A549 (cell line): ENCODE results near the gene SUB1. TPM values are rescaled to one million over a fixed set of nuclear protein-coding genes. Genes with fewer than 3 reads are reported as not detected.
"Not testable (repeated sequence)": the region's sequence is repeated elsewhere in the genome, so short reads cannot be mapped to it uniquely, and the experiment has no call there.

ENCODE experiments used
- ATAC-seq, 2 experiments: fragments of 200-7000 bp in 1 of 2; fragments of >200 bp in 1 of 2; cut with Nextera tagmentation in 1 of 2; cut with Tn5 transposase in 1 of 2; 3 replicates each; pipeline versions ENCODE4 v1.8.0 to v1.9.1; 2018 to 2020; ENCODE audit warnings: mild to moderate bottlenecking in 1 of 2, moderate library complexity in 1 of 2
- CTCF ChIA-PET: fragments of 300-600 bp; sonication (Branson Sonifier 250); formaldehyde crosslinking; extraction: SDS; loops from one replicate; lab custom pipeline; 2021; ENCODE audit warnings: antibody characterized with exemption, inconsistent platforms; lab: Yijun Ruan, JAX
- POLR2A ChIA-PET: fragments of 350-600 bp; formaldehyde crosslinking; extraction: SDS; loops from one replicate; lab custom pipeline; 2021; ENCODE audit warnings: antibody characterized with exemption, inconsistent platforms; lab: Yijun Ruan, JAX
- DNase-seq, 2 experiments: peaks; one replicate each; pipeline versions ENCODE4 v3.0.0 to v3.0.0-alpha.2; 2011 to 2016; ENCODE audit warnings: low read depth in 1 of 2, low spot score in 1 of 2
- FAIRE-seq: peaks from 2 replicates; lab custom pipeline; 2011; peaks lifted over from hg19 to GRCh38; lab: Jason Lieb, UNC
- H3K27ac ChIP-seq, 2 experiments: fragments of >200 bp; sonication (Bioruptor Twin); formaldehyde crosslinking; 3 replicates each; pipeline ENCODE4 v1.5.1; 2016 to 2017
- H3K4me1 ChIP-seq: fragments of >200 bp; sonication (Bioruptor Twin); formaldehyde crosslinking; 3 replicates; pipeline ENCODE4 v1.6.1; 2016
- H3K4me2 ChIP-seq: fragments of >200 bp; sonication (Bioruptor Twin); formaldehyde crosslinking; 3 replicates; pipeline ENCODE4 v1.6.1; 2016
- H3K4me3 ChIP-seq: fragments of >200 bp; sonication (Bioruptor Twin); formaldehyde crosslinking; 3 replicates; pipeline ENCODE4 v1.5.1; 2016
- H3K9me3 ChIP-seq: fragments of >200 bp; sonication (Bioruptor Twin); formaldehyde crosslinking; 3 replicates; pipeline ENCODE4 v1.6.1; 2016
- CBX8 ChIP-seq: fragments of 200-600 bp; sonication (generic); IDR thresholded peaks from 2 replicates; pipeline ENCODE4 v1.6.1; 2016
- CEBPB ChIP-seq, 2 experiments: fragments of >200 bp in 1 of 2; sonication (Bioruptor Twin) in 1 of 2; formaldehyde crosslinking in 1 of 2; IDR thresholded peaks; 2 replicates each; pipeline ENCODE4 v1.6.1; 2012 to 2016
- CHD2 ChIP-seq: fragments of 150-350 bp; IDR thresholded peaks from 2 replicates; pipeline ENCODE4 v1.6.1; 2014; ENCODE audit warnings: low read length; ENCODE audit not compliant: partially characterized antibody
- EHMT2 ChIP-seq: fragments of 200-600 bp; sonication (generic); IDR thresholded peaks from 2 replicates; pipeline ENCODE4 v1.6.1; 2016; ENCODE audit warnings: antibody characterized with exemption, low read depth, mild to moderate bottlenecking, moderate library complexity
- EP300 ChIP-seq, 2 experiments: fragments of >200 bp; sonication (Bioruptor Twin); formaldehyde crosslinking; IDR thresholded peaks; 2 replicates in 1 of 2; 3 replicates in 1 of 2; pipeline ENCODE4 v1.6.1; 2016 to 2017
- FOXS1 ChIP-seq: fragments of 250-450 bp; sonication (Bioruptor Pico); IDR thresholded peaks from 2 replicates; pipeline ENCODE4 v1.5.0; 2020; ENCODE audit warnings: mild to moderate bottlenecking, moderate library complexity
- GATA3 ChIP-seq: IDR thresholded peaks from 2 replicates; pipeline ENCODE4 v1.6.1; 2012; ENCODE audit warnings: borderline replicate concordance
- HDAC2 ChIP-seq: fragments of 200-600 bp; sonication (generic); IDR thresholded peaks from 2 replicates; pipeline ENCODE4 v1.6.1; 2016
- HEYL ChIP-seq: fragments of 250-450 bp; sonication (Bioruptor Pico); IDR thresholded peaks from 2 replicates; pipeline ENCODE4 v1.8.0; 2021; ENCODE audit warnings: mild to moderate bottlenecking, moderate library complexity
- HOXA7 ChIP-seq: fragments of 250-450 bp; sonication (Bioruptor Pico); IDR thresholded peaks from 2 replicates; pipeline ENCODE4 v1.5.0; 2020; ENCODE audit warnings: mild to moderate bottlenecking, moderate library complexity
- HOXB5 ChIP-seq: fragments of 250-450 bp; sonication (Bioruptor Pico); IDR thresholded peaks from 2 replicates; pipeline ENCODE4 v1.5.0; 2020; ENCODE audit warnings: mild to moderate bottlenecking, moderate library complexity
- JUN ChIP-seq, 2 experiments: fragments of >200 bp; sonication (Bioruptor Twin); formaldehyde crosslinking; IDR thresholded peaks; 2 replicates in 1 of 2; 3 replicates in 1 of 2; pipeline ENCODE4 v1.6.1; 2016 to 2017
- MAX ChIP-seq: IDR thresholded peaks from 2 replicates; pipeline ENCODE4 v1.6.1; 2012
- NFE2L2 ChIP-seq: fragments of 150-350 bp; conservative IDR thresholded peaks from 2 replicates; pipeline ENCODE4 v1.6.1; 2014; ENCODE audit warnings: low read length
- PHF8 ChIP-seq: fragments of 200-600 bp; sonication (generic); IDR thresholded peaks from 2 replicates; pipeline ENCODE4 v1.6.1; 2016; ENCODE audit warnings: low read depth, mild to moderate bottlenecking, antibody characterized with exemption, moderate library complexity, borderline replicate concordance
- POLR2AphosphoS2 ChIP-seq: conservative IDR thresholded peaks from 2 replicates; pipeline ENCODE4 v1.6.1; 2012; ENCODE audit warnings: low read length, improper control_type of control experiment, inconsistent platforms
- RCOR1 ChIP-seq: fragments of 150-350 bp; IDR thresholded peaks from 2 replicates; pipeline ENCODE4 v1.6.1; 2014; ENCODE audit warnings: antibody characterized with exemption, low read length, low read depth
- RFX5 ChIP-seq: fragments of 450-650 bp; IDR thresholded peaks from 2 replicates; pipeline ENCODE4 v1.7.1; 2014; ENCODE audit warnings: antibody characterized with exemption, mild to moderate bottlenecking, moderate library complexity
- SREBF2 ChIP-seq: fragments of 450-650 bp; IDR thresholded peaks from 2 replicates; pipeline ENCODE4 v1.6.1; 2014; ENCODE audit warnings: mild to moderate bottlenecking, moderate library complexity
- ZNF302 ChIP-seq: fragments of 250-450 bp; sonication (Bioruptor Pico); IDR thresholded peaks from 2 replicates; pipeline ENCODE4 v1.9.0; 2021; ENCODE audit warnings: inconsistent platforms, mild to moderate bottlenecking, moderate library complexity
- ZSCAN20 ChIP-seq: fragments of 250-450 bp; sonication (Bioruptor Pico); IDR thresholded peaks from 2 replicates; pipeline ENCODE4 v1.8.0; 2022; ENCODE audit warnings: mild to moderate bottlenecking, moderate library complexity
- WGBS: methylation state at CpG from one replicate; pipeline ENCODE4 v1.1.6; 2017; ENCODE audit errors: missing lambda C conversion rate; 5-methylcytosine and 5-hydroxymethylcytosine counted together
- polyA plus RNA-seq, 4 experiments: library from polyadenylated mRNA; depleted of rRNA in 3 of 4; stranded (reverse); fragments of >200 nt; fragmentation: RNase III in 1 of 4; extraction: RNeasy Plus Mini Kit Qiagen cat#74134 plus additional on column Dnase treatment in 1 of 4; gene quantifications; 2 replicates in 3 of 4; 3 replicates in 1 of 4; pipeline ENCODE4 v1.2.3, GENCODE V29; 2011 to 2017
- TF ChIP-seq, protein P1 (sequence below): fragments of >200 bp; sonication (Bioruptor Twin); formaldehyde crosslinking; IDR thresholded peaks from 3 replicates; pipeline ENCODE4 v1.5.1; 2016
- TF ChIP-seq, protein P2 (sequence below): fragments of 200-600 bp; sonication (generic); IDR thresholded peaks from 2 replicates; pipeline ENCODE4 v1.6.1; 2016; ENCODE audit warnings: antibody characterized with exemption, mild to moderate bottlenecking, moderate library complexity
- TF ChIP-seq, protein P3 (sequence below): fragments of >200 bp; sonication (Bioruptor Twin); formaldehyde crosslinking; IDR thresholded peaks from 2 replicates; pipeline ENCODE4 v1.6.1; 2016
- TF ChIP-seq, protein P4 (sequence below): fragments of 250-450 bp; sonication (Bioruptor Pico); IDR thresholded peaks from 2 replicates; pipeline ENCODE4 v1.5.0; 2020; ENCODE audit warnings: low read depth, mild to moderate bottlenecking, moderate library complexity

Gene SUB1
- polyA plus RNA-seq, 2 of the 4 experiments (the other 2 are of a cell fraction): 190 to 450 TPM

DNA sequence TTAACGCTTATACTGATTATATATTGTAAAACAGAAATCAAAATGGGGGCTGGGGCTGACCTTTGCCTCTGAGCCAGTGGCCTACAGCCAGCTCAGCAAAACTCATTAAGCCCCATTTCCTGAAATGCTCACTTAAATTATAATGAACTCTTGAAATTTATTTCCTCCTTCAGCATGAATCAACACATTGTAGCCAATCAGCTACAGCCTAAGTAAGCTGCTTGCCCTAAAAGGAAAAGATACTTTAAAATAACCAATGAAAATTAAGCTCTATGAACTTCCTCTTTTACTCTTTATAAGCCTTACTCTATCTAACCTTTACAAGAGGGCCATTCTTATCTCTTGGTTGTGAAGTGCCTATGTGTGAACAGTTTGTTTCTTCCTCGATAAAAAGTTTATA is 33.5 kb upstream of the SUB1 start:
- TF ChIP-seq RFX5: no peak
- no peak for TF ChIP-seq HOXB5 (CRISPR knock-in tag)
- TF ChIP-seq, protein P1, sequence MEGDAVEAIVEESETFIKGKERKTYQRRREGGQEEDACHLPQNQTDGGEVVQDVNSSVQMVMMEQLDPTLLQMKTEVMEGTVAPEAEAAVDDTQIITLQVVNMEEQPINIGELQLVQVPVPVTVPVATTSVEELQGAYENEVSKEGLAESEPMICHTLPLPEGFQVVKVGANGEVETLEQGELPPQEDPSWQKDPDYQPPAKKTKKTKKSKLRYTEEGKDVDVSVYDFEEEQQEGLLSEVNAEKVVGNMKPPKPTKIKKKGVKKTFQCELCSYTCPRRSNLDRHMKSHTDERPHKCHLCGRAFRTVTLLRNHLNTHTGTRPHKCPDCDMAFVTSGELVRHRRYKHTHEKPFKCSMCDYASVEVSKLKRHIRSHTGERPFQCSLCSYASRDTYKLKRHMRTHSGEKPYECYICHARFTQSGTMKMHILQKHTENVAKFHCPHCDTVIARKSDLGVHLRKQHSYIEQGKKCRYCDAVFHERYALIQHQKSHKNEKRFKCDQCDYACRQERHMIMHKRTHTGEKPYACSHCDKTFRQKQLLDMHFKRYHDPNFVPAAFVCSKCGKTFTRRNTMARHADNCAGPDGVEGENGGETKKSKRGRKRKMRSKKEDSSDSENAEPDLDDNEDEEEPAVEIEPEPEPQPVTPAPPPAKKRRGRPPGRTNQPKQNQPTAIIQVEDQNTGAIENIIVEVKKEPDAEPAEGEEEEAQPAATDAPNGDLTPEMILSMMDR: no peak
- TF ChIP-seq PHF8: no peak
- TF ChIP-seq, protein P2, sequence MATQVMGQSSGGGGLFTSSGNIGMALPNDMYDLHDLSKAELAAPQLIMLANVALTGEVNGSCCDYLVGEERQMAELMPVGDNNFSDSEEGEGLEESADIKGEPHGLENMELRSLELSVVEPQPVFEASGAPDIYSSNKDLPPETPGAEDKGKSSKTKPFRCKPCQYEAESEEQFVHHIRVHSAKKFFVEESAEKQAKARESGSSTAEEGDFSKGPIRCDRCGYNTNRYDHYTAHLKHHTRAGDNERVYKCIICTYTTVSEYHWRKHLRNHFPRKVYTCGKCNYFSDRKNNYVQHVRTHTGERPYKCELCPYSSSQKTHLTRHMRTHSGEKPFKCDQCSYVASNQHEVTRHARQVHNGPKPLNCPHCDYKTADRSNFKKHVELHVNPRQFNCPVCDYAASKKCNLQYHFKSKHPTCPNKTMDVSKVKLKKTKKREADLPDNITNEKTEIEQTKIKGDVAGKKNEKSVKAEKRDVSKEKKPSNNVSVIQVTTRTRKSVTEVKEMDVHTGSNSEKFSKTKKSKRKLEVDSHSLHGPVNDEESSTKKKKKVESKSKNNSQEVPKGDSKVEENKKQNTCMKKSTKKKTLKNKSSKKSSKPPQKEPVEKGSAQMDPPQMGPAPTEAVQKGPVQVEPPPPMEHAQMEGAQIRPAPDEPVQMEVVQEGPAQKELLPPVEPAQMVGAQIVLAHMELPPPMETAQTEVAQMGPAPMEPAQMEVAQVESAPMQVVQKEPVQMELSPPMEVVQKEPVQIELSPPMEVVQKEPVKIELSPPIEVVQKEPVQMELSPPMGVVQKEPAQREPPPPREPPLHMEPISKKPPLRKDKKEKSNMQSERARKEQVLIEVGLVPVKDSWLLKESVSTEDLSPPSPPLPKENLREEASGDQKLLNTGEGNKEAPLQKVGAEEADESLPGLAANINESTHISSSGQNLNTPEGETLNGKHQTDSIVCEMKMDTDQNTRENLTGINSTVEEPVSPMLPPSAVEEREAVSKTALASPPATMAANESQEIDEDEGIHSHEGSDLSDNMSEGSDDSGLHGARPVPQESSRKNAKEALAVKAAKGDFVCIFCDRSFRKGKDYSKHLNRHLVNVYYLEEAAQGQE: no peak
- TF ChIP-seq ZNF302 (CRISPR knock-in tag): no peak
- no peak for TF ChIP-seq MAX
- TF ChIP-seq FOXS1 (CRISPR knock-in tag): no peak
- no peak for TF ChIP-seq NFE2L2
- no peak for TF ChIP-seq RCOR1
- TF ChIP-seq HOXA7: no peak
- Histone ChIP-seq H3K4me1 (no peaks in the 10 kb centered on the region), H3K9me3 (0 out of 3 replicates have a peak, but pooled peaks cover 3% of the 10 kb centered on the region), H3K27ac (no peak overlapping the region), H3K4me3 (no peak overlapping the region), H3K4me2 (no peak overlapping the region)
- ATAC-seq: no peak
- no peak for DNase-seq
- no peak for FAIRE-seq
- ChIA-PET POLR2A (no interaction called here), CTCF (interaction anchor here (1.2 to 1.4 kb wide), 3 partner anchors 10 to 63 kb away, joined by 3 to 7 read pairs (median 5); no protein-coding TSS in a partner anchor)
- 71% methylated on average over 2 of the region's 2 CpGs for WGBS

- H3K9me3 ChIP-seq, H3K27ac ChIP-seq, DNase-seq, POLR2A ChIA-PET, ATAC-seq, H3K4me1 ChIP-seq, FAIRE-seq, H3K4me3 ChIP-seq, H3K4me2 ChIP-seq: not testable (repeated sequence)
- 78% methylated on average over 6 of the region's 6 CpGs for WGBS
- CTCF ChIA-PET: interaction anchor here (0.7 to 1.4 kb wide), 4 partner anchors 9 to 309 kb away, joined by 3 to 7 read pairs (median 4); no protein-coding TSS in a partner anchor
These were observed 32.9 kb upstream of the SUB1 start for GRCh38 chr5:32552491-32552890.

DNA sequence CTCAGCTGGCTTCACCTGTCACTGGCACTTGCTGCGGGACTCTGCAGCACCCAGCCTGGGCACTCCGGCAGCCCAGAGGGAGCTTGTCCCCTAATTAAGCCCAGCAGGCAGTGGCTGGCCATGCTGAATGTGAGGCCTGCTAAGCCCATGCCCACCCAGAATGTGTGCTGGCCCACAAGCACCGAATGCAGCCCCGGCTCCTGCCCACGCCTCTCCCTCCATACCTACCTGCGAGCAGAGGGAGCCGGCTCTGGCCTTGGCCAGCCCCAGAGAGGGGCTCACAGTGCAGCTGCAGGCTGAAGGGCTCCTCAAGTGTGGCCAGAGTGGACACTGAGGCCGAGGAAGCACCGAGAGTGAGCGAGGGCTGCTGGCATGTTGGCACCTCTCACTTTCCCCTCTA is 32.4 kb upstream of the SUB1 start:
- no peak overlapping the region for H3K4me2 ChIP-seq
- H3K9me3 ChIP-seq: no peaks in the 10 kb centered on the region
- 91% methylated on average over 6 of the region's 10 CpGs for WGBS
- no peaks in the 10 kb centered on the region for H3K4me1 ChIP-seq
- no peak overlapping the region for H3K4me3 ChIP-seq
- no peak for ATAC-seq
- no peak overlapping the region for H3K27ac ChIP-seq
- CTCF ChIA-PET: interaction anchor here (0.7 to 1.4 kb wide), 4 partner anchors 9 to 309 kb away, joined by 3 to 7 read pairs (median 4); no protein-coding TSS in a partner anchor
- TF ChIP-seq HEYL (CRISPR knock-in tag) (no peak), EP300 (IDR thresholded peaks at IDR 0.05) (no peak), HOXB5 (CRISPR knock-in tag) (no peak), PHF8 (no peak), GATA3 (no peak), CHD2 (no peak), CEBPB (IDR thresholded peaks at IDR 0.05) (no peak), EHMT2 (no peak), JUN (IDR thresholded peaks at IDR 0.05) (no peak), POLR2AphosphoS2 (no peak), ZSCAN20 (no peak), SREBF2 (no peak), HDAC2 (no peak), CBX8 (no peak)
- TF ChIP-seq, protein P3, sequence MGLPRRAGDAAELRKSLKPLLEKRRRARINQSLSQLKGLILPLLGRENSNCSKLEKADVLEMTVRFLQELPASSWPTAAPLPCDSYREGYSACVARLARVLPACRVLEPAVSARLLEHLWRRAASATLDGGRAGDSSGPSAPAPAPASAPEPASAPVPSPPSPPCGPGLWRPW: no peak
- TF ChIP-seq, protein P4, sequence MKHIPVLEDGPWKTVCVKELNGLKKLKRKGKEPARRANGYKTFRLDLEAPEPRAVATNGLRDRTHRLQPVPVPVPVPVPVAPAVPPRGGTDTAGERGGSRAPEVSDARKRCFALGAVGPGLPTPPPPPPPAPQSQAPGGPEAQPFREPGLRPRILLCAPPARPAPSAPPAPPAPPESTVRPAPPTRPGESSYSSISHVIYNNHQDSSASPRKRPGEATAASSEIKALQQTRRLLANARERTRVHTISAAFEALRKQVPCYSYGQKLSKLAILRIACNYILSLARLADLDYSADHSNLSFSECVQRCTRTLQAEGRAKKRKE (CRISPR knock-in tag): no peak
- POLR2A ChIA-PET: no interaction called here
- FAIRE-seq: no peak
- no peak for DNase-seq

GRCh38 chr5:32554181-32554780 is 31.1 kb upstream of the SUB1 start:
- ATAC-seq, CTCF ChIA-PET, H3K4me3 ChIP-seq, FAIRE-seq, H3K9me3 ChIP-seq, H3K4me2 ChIP-seq, H3K27ac ChIP-seq, POLR2A ChIA-PET, H3K4me1 ChIP-seq, DNase-seq: not testable (repeated sequence)
- 41% methylated on average over 2 of the region's 2 CpGs for WGBS
